ENCODE measurements around the gene TRPV2. TPM values are rescaled to one million over a fixed set of nuclear protein-coding genes. Genes with fewer than 3 reads are reported as not detected.
"Not testable (repeated sequence)": the region's sequence is repeated elsewhere in the genome, so short reads cannot be mapped to it uniquely, and the experiment has no call there.

The TRPV2 gene
- total and polyA plus RNA-seq, 11 donors = 5.2 to 43.5 (median 8.8) TPM

- H3K27ac ChIP-seq = no peak overlapping the region
- H3K4me3 ChIP-seq = no peak overlapping the region
- H3K4me1 ChIP-seq = peaks cover 0 to 30% (median 9%) of the 10 kb centered on the region in 12 donors
- TF ChIP-seq POLR2A (IDR thresholded peaks at IDR 0.05) (no peak), CTCF (IDR thresholded peaks at IDR 0.05) (no peak)
- ATAC-seq (no peak), DNase-seq (no peak)
- no peaks in the 10 kb centered on the region for H3K27me3 ChIP-seq
- intact Hi-C loops (cut with DNase I) = loop anchor here in 1 of 10 donors (10.0 kb wide), 1 partner anchor 63 kb away; the partner anchor contains the start of gene UBB
- H3K9me3 ChIP-seq = no peaks in the 10 kb centered on the region
- WGBS, 4 donors = 82 to 86% (median 84%) methylated on average over 4 to 8 of the region's 8 CpGs
- H3K36me3 ChIP-seq = peaks cover 0 to 64% (median 30%) of the 10 kb centered on the region in 9 donors
These were observed 32.3 kb downstream of the TRPV2 start for GRCh38 chr17:16447676-16448075.

DNA sequence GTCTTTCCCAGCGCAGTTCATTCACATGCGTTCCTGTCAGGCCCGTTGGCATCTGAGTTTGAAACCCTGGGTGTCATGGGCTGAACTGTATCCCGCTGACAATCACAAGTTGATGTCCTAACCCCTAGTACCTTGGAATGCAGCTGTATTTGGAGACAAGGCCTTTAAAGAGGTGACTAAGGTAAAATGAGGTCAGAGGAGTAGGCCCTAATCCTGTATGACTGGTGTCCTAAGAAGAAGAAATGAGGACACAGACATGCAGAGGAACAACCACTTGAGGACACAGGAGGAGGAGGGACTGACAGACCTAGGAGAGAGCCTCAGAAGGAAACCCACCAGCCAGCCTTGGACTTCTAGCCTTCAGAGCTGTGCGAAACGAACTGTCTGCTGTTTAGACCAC lies 33.1 kb downstream of the TRPV2 start:
- Histone ChIP-seq H3K4me1 (peaks cover 0 to 25% (median 9%) of the 10 kb centered on the region in 12 donors), H3K27me3 (no peaks in the 10 kb centered on the region), H3K4me3 (no peak overlapping the region), H3K27ac (no peak overlapping the region), H3K9me3 (no peaks in the 10 kb centered on the region), H3K36me3 (peaks cover 0 to 56% (median 22%) of the 10 kb centered on the region in 9 donors)
- intact Hi-C loops (cut with DNase I) = loop anchor here in 1 of 10 donors (10.0 kb wide), 1 partner anchor 64 kb away; the partner anchor contains the start of gene UBB
- 82 to 89% (median 85%) methylated on average over 6 of the region's 6 CpGs for WGBS, 4 donors
- TF ChIP-seq POLR2A (IDR thresholded peaks at IDR 0.05) = no peak
- no peak for TF ChIP-seq CTCF (IDR thresholded peaks at IDR 0.05)
- ATAC-seq (no peak), DNase-seq (no peak)

DNA sequence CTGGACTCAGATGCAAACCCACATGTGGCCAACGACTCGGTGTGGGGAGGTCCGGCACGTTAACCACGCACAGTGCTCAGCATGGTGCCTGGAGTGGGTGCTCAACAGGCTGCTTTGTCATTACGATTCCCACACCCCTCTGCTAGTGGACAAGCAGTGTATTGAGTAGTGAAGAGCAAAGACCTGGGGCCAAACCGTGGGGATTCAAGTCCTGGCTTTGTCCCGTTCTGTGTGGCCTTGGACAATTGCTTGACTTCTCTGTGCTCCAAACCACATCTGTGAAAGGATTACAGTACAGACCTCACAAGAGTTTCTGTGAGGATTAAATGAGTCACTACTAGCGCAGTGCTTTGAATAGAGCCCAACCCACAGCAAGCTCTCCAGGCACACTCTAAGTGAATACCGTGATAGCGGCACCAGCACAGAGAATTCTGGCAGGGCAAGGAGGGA lies 33.8 kb downstream of the TRPV2 start:
- no peaks in the 10 kb centered on the region for H3K27me3 ChIP-seq
- H3K4me3 ChIP-seq = no peak overlapping the region
- no peaks in the 10 kb centered on the region for H3K9me3 ChIP-seq
- ATAC-seq (no peak), DNase-seq (no peak)
- no peak overlapping the region for H3K27ac ChIP-seq
- WGBS, 4 donors = 85 to 90% (median 90%) methylated on average over 11 of the region's 11 CpGs
- intact Hi-C loops (cut with DNase I) = loop anchor here in 1 of 10 donors (10.0 kb wide), 1 partner anchor 64 kb away; the partner anchor contains the start of gene UBB
- H3K4me1 ChIP-seq = peaks cover 0 to 19% (median 9%) of the 10 kb centered on the region in 12 donors
- peaks cover 0 to 49% (median 16%) of the 10 kb centered on the region in 9 donors for H3K36me3 ChIP-seq
- no peak for TF ChIP-seq POLR2A (IDR thresholded peaks at IDR 0.05)
- TF ChIP-seq CTCF (IDR thresholded peaks at IDR 0.05) = no peak

- Histone ChIP-seq H3K27ac (no peak overlapping the region), H3K9me3 (no peaks in the 10 kb centered on the region), H3K27me3 (no peaks in the 10 kb centered on the region), H3K4me1 (peaks cover 0 to 12% (median 6%) of the 10 kb centered on the region in 12 donors), H3K4me3 (no peak overlapping the region), H3K36me3 (peaks cover 0 to 41% (median 11%) of the 10 kb centered on the region in 9 donors)
- WGBS, 4 donors = 92 to 96% (median 94%) methylated on average over 4 of the region's 4 CpGs
- ATAC-seq (no peak), DNase-seq (no peak)
- intact Hi-C loops (cut with DNase I) = loop anchor here in 1 of 10 donors (5.0 kb wide), 1 partner anchor 63 kb away; no protein-coding TSS in a partner anchor
- TF ChIP-seq POLR2A (IDR thresholded peaks at IDR 0.05) (no peak), CTCF (IDR thresholded peaks at IDR 0.05) (no peak)
These were observed 34.7 kb downstream of the TRPV2 start for GRCh38 chr17:16450028-16450427.

GRCh38 chr17:16452268-16452667 lies 36.9 kb downstream of the TRPV2 start:
- ATAC-seq, H3K4me3 ChIP-seq, H3K27me3 ChIP-seq, H3K27ac ChIP-seq, DNase-seq, H3K4me1 ChIP-seq, H3K9me3 ChIP-seq: not testable (repeated sequence)
- WGBS, 4 donors = 78 to 97% (median 88%) methylated on average over 8 of the region's 8 CpGs
- intact Hi-C loops (cut with DNase I) = loop anchor here in 4 of 10 donors (2.0 to 5.0 kb wide), 2 partner anchors 65 to 69 kb away; no protein-coding TSS in a partner anchor
- H3K36me3 ChIP-seq = peaks cover 0 to 23% (median 6%) of the 10 kb centered on the region in 9 donors
